ENCODE results near the gene TACO1. TPM values are rescaled to one million over a fixed set of nuclear protein-coding genes. Genes with fewer than 3 reads are reported as not detected.

TACO1 gene
- total RNA-seq, 1 donor from 2014 or later, result 19.5 TPM

GRCh38 chr17:63641692-63642448 lies 41.2 kb downstream of the TACO1 start:
- H4K20me1 ChIP-seq (ENCODE audit: insufficient read depth, low read length), result peaks cover 11% of the 10 kb centered on the region
- Mint-ChIP-seq H3K27me3 (ENCODE audit: low read depth, unreplicated experiment) (no peaks in the 10 kb centered on the region), H3K9me3 (ENCODE audit: unreplicated experiment) (no peaks in the 10 kb centered on the region), H3K4me1 (ENCODE audit: low read depth, unreplicated experiment) (peaks cover 23% of the 10 kb centered on the region), H3K27ac (ENCODE audit: unreplicated experiment) (no peak overlapping the region), H3K36me3 (ENCODE audit: low read depth, unreplicated experiment) (peaks cover 2% of the 10 kb centered on the region), H3K4me3 (ENCODE audit: unreplicated experiment) (no peak overlapping the region)
- no peak overlapping the region for H2AFZ ChIP-seq (ENCODE audit: low read depth, low read length)
- H3K9ac ChIP-seq (ENCODE audit: low read length), result no peak overlapping the region
- no peak overlapping the region for H3K4me3 ChIP-seq (ENCODE audit: insufficient read depth, low read depth, low read length)
- no peak overlapping the region for H3K4me2 ChIP-seq (ENCODE audit: low read length)
- DNase-seq (ENCODE audit: low read depth) (no peak), FAIRE-seq (no peak)
- no peaks in the 10 kb centered on the region for H3K36me3 ChIP-seq (ENCODE audit: insufficient read depth, low read length)
- TF ChIP-seq CTCF (IDR thresholded peaks at IDR 0.05; ENCODE audit: insufficient read depth, low read depth, low read length) (no peak), EZH2 (IDR thresholded peaks at IDR 0.05; ENCODE audit: insufficient read depth, low read length) (no peak)
- H3K9me3 ChIP-seq (ENCODE audit: insufficient read depth, low read depth, low read length), result no peaks in the 10 kb centered on the region
- no peak overlapping the region for H3K27ac ChIP-seq (ENCODE audit: low read depth, low read length)
- no peaks in the 10 kb centered on the region for H3K79me2 ChIP-seq (ENCODE audit: insufficient read depth, low read length)
- peaks cover 6% of the 10 kb centered on the region for H3K4me1 ChIP-seq (ENCODE audit: insufficient read depth, low read length)
- H3K27me3 ChIP-seq (ENCODE audit: insufficient read depth, low read length), result no peaks in the 10 kb centered on the region

- H3K27ac Mint-ChIP-seq (ENCODE audit: unreplicated experiment), result no peak overlapping the region
These were observed 44.2 kb downstream of the TACO1 start for GRCh38 chr17:63644846-63645245.

More at GRCh38 chr17:63644846-63645245, 44.2 kb downstream of the TACO1 start:
- Mint-ChIP-seq H3K36me3 (ENCODE audit: low read depth, unreplicated experiment) (peaks cover 5% of the 10 kb centered on the region), H3K4me1 (ENCODE audit: low read depth, unreplicated experiment) (peaks cover 32% of the 10 kb centered on the region), H3K27me3 (ENCODE audit: low read depth, unreplicated experiment) (no peaks in the 10 kb centered on the region), H3K4me3 (ENCODE audit: unreplicated experiment) (no peak overlapping the region), H3K9me3 (ENCODE audit: unreplicated experiment) (no peaks in the 10 kb centered on the region)
- DNase-seq (ENCODE audit: low read depth) (no peak), FAIRE-seq (no peak)
- Histone ChIP-seq H4K20me1 (ENCODE audit: insufficient read depth, low read length) (peaks cover 25% of the 10 kb centered on the region), H3K27ac (ENCODE audit: low read depth, low read length) (no peak overlapping the region), H3K79me2 (ENCODE audit: insufficient read depth, low read length) (no peaks in the 10 kb centered on the region), H3K36me3 (ENCODE audit: insufficient read depth, low read length) (no peaks in the 10 kb centered on the region), H3K9ac (ENCODE audit: low read length) (no peak overlapping the region), H3K4me1 (ENCODE audit: insufficient read depth, low read length) (peaks cover 20% of the 10 kb centered on the region), H3K9me3 (ENCODE audit: insufficient read depth, low read depth, low read length) (no peaks in the 10 kb centered on the region), H3K27me3 (ENCODE audit: insufficient read depth, low read length) (no peaks in the 10 kb centered on the region), H2AFZ (ENCODE audit: low read depth, low read length) (no peak overlapping the region), H3K4me2 (ENCODE audit: low read length) (no peak overlapping the region), H3K4me3 (ENCODE audit: insufficient read depth, low read depth, low read length) (no peak overlapping the region)
- TF ChIP-seq CTCF (IDR thresholded peaks at IDR 0.05; ENCODE audit: insufficient read depth, low read depth, low read length) (no peak), EZH2 (IDR thresholded peaks at IDR 0.05; ENCODE audit: insufficient read depth, low read length) (no peak)

Measured in astrocyte (in vitro differentiated cells and primary cell).